CD4-positive, alpha-beta T cell (primary cell): ENCODE results near the gene NKAIN4. TPM values are rescaled to one million over a fixed set of nuclear protein-coding genes. Genes with fewer than 3 reads are reported as not detected.

Source experiments
- ATAC-seq: fragments of 200-7000 bp; cut with Tn5 transposase; one replicate; pipeline ENCODE4 v1.10.0; 2022; ENCODE audit warnings: mild to moderate bottlenecking; ENCODE audit not compliant: poor library complexity
- CTCF ChIA-PET: fragments of 350-600 bp; sonication (Branson Sonifier 250); formaldehyde crosslinking; loops from one replicate; lab custom pipeline; 2021; ENCODE audit warnings: antibody characterized with exemption, inconsistent platforms; lab: Charles Lee
- POLR2A ChIA-PET: fragments of 350-600 bp; sonication (Branson Sonifier 250); formaldehyde crosslinking; loops from one replicate; lab custom pipeline; 2021; ENCODE audit warnings: antibody characterized with exemption, inconsistent platforms; lab: Charles Lee
- DNase-seq, 14 experiments: peaks; one replicate each; pipeline ENCODE4 v3.0.0-alpha.2; 2013 to 2020; ENCODE audit warnings: mixed read lengths in 2 of 14
- H3K27ac ChIP-seq, 2 donors: one replicate each; pipeline versions ENCODE4 v1.5.1 to v1.7.0; 2013; ENCODE audit warnings: low read length in 2 of 2, low read depth in 1 of 2, mild to moderate bottlenecking in 1 of 2
- H3K27me3 ChIP-seq, 2 experiments: 1 replicate in 1 of 2; 2 replicates in 1 of 2; pipeline versions ENCODE4 v1.6.1 to v1.7.0; 2013; ENCODE audit warnings: low read length in 2 of 2, control low read depth in 1 of 2, mild to moderate bottlenecking in 1 of 2, moderate library complexity in 1 of 2; ENCODE audit not compliant: insufficient read depth in 2 of 2, control insufficient read depth in 1 of 2
- H3K36me3 ChIP-seq: one replicate; pipeline ENCODE4 v1.6.1; 2013; ENCODE audit warnings: low read length, control low read depth; ENCODE audit not compliant: insufficient read depth
- H3K4me1 ChIP-seq: one replicate; pipeline ENCODE4 v1.6.1; 2013; ENCODE audit warnings: low read length, control low read depth; ENCODE audit not compliant: insufficient read depth
- H3K4me3 ChIP-seq: one replicate; pipeline ENCODE4 v1.5.1; 2013; ENCODE audit warnings: mild to moderate bottlenecking, low read length, moderate library complexity
- H3K9me3 ChIP-seq, 2 experiments: 1 replicate in 1 of 2; 2 replicates in 1 of 2; pipeline versions ENCODE4 v1.6.1 to v1.7.0; 2013; ENCODE audit warnings: low read length in 2 of 2, mild to moderate bottlenecking in 2 of 2, control low read depth in 1 of 2, moderate library complexity in 1 of 2; ENCODE audit not compliant: control insufficient read depth in 1 of 2, insufficient read depth in 1 of 2
- H3K27ac Mint-ChIP-seq: one replicate; pipeline ENCODE4 v1.8.0; 2020; ENCODE audit warnings: mixed read lengths
- H3K27me3 Mint-ChIP-seq: one replicate; pipeline ENCODE4 v1.8.0; 2021; ENCODE audit warnings: mixed read lengths
- H3K36me3 Mint-ChIP-seq: one replicate; pipeline ENCODE4 v1.8.0; 2021; ENCODE audit warnings: low read depth, mixed read lengths
- H3K4me1 Mint-ChIP-seq: one replicate; pipeline ENCODE4 v1.8.0; 2021; ENCODE audit warnings: low read depth, mixed read lengths
- H3K4me3 Mint-ChIP-seq: one replicate; pipeline ENCODE4 v1.8.0; 2020; ENCODE audit warnings: mild to moderate bottlenecking, mixed read lengths
- H3K9me3 Mint-ChIP-seq: one replicate; pipeline ENCODE4 v1.8.0; 2020; ENCODE audit warnings: mixed read lengths
- intact Hi-C, 2 experiments: fragments of 100-400 bp; cut with DNase I in 1 of 2; cut with micrococcal nuclease in 1 of 2; formaldehyde crosslinking; loops; one replicate each; pipeline versions ENCODE4 v1.15.1 to v1.9.0; 2023 to 2025; cut with DNase I, micrococcal nuclease
- total RNA-seq, 174 experiments: library from RNA in 2 of 174; stranded (reverse) in 2 of 174; gene quantifications; one replicate each; pipeline ENCODE4 v1.2.3 and lab custom pipeline; 2021 to 2026
- TF ChIP-seq, protein P1 (sequence below): fragments of 200-600 bp; IDR thresholded peaks from one replicate; pipeline ENCODE4 v1.8.0; 2022; ENCODE audit warnings: antibody characterized with exemption, mild to moderate bottlenecking

Gene NKAIN4
- total RNA-seq, 2 experiments from 2014 or later = not detected

DNA sequence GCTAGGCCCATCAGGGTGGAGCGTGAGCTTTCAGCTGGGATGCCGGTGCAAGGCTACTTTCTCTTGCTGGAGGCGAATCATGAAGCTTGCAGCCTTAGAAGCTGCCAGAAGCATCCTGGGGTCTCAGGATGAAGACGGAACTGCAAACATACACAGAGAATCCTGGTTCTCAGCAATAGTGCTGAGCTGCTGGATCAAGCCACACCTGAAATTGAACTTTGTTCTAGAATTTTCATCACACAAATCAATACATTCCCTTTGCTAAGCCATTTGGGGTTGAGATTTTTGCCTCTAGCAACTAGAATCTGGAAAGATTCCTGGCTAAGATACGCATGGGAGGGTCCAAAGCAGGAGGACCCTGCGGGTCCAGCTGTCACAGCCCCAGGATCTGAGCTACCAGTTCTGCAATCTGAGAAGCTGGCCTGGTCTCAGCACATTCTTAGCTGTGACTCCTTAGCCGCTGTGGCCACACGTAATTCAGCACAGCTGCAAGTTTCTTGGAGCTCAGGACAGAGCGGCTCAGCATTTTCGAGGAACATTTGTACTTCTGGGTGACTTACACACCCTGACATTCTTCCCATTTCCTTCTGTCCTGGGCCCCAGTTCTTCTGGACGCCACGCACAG lies 11.7 kb upstream of the NKAIN4 start:
- H3K27ac Mint-ChIP-seq = no peak overlapping the region
- CTCF ChIA-PET = interaction anchor here (1.3 kb wide), 1 partner anchor 43 kb away, joined by 4 read pairs; no protein-coding TSS in a partner anchor
- H3K36me3 Mint-ChIP-seq = no peaks in the 10 kb centered on the region
- Histone ChIP-seq H3K36me3 (no peaks in the 10 kb centered on the region), H3K27ac (no peak overlapping the region), H3K27me3 (peaks cover 14 to 17% of the 10 kb centered on the region in 2 experiments), H3K4me1 (peaks cover 5% of the 10 kb centered on the region), H3K9me3 (no peaks in the 10 kb centered on the region), H3K4me3 (no peak overlapping the region)
- ATAC-seq = no peak
- H3K4me1 Mint-ChIP-seq = peaks cover 5% of the 10 kb centered on the region
- H3K27me3 Mint-ChIP-seq = peaks cover 22% of the 10 kb centered on the region
- TF ChIP-seq, protein P1, sequence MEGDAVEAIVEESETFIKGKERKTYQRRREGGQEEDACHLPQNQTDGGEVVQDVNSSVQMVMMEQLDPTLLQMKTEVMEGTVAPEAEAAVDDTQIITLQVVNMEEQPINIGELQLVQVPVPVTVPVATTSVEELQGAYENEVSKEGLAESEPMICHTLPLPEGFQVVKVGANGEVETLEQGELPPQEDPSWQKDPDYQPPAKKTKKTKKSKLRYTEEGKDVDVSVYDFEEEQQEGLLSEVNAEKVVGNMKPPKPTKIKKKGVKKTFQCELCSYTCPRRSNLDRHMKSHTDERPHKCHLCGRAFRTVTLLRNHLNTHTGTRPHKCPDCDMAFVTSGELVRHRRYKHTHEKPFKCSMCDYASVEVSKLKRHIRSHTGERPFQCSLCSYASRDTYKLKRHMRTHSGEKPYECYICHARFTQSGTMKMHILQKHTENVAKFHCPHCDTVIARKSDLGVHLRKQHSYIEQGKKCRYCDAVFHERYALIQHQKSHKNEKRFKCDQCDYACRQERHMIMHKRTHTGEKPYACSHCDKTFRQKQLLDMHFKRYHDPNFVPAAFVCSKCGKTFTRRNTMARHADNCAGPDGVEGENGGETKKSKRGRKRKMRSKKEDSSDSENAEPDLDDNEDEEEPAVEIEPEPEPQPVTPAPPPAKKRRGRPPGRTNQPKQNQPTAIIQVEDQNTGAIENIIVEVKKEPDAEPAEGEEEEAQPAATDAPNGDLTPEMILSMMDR = no peak
- intact Hi-C loops = no loop called here
- no peak overlapping the region for H3K4me3 Mint-ChIP-seq
- no peak for DNase-seq
- no peaks in the 10 kb centered on the region for H3K9me3 Mint-ChIP-seq
- POLR2A ChIA-PET = no interaction called here

DNA sequence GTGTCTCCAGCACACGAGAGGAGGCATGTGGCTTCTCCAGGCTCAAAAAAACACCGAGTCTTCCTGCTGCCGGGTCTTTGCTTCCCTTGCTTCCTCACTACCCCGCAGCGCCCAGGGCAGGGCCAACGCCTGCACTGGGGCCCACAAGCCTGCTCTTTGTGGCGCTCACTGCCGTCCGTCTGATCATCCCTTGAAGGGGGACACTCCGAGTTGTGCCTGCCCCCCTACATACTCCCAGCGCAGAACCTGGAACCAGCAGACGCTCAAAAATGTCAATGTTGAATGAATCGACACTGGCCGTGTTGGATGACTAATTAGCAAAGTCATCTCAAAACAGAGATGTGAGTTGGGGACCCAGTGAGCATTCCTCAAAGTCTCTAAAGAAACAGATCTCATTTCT lies 10.3 kb upstream of the NKAIN4 start:
- Histone ChIP-seq H3K4me3 (no peak overlapping the region), H3K36me3 (no peaks in the 10 kb centered on the region), H3K9me3 (no peaks in the 10 kb centered on the region), H3K4me1 (peaks cover 5% of the 10 kb centered on the region), H3K27me3 (peaks cover 14 to 17% of the 10 kb centered on the region in 2 experiments), H3K27ac (no peak overlapping the region)
- H3K9me3 Mint-ChIP-seq = no peaks in the 10 kb centered on the region
- ChIA-PET POLR2A (no interaction called here), CTCF (no interaction called here)
- H3K27ac Mint-ChIP-seq = no peak overlapping the region
- no peaks in the 10 kb centered on the region for H3K4me1 Mint-ChIP-seq
- peaks cover 27% of the 10 kb centered on the region for H3K27me3 Mint-ChIP-seq
- TF ChIP-seq, protein P1 = no peak
- H3K4me3 Mint-ChIP-seq = no peak overlapping the region
- DNase-seq (no peak), ATAC-seq (no peak)
- intact Hi-C loops = no loop called here
- no peaks in the 10 kb centered on the region for H3K36me3 Mint-ChIP-seq

DNA sequence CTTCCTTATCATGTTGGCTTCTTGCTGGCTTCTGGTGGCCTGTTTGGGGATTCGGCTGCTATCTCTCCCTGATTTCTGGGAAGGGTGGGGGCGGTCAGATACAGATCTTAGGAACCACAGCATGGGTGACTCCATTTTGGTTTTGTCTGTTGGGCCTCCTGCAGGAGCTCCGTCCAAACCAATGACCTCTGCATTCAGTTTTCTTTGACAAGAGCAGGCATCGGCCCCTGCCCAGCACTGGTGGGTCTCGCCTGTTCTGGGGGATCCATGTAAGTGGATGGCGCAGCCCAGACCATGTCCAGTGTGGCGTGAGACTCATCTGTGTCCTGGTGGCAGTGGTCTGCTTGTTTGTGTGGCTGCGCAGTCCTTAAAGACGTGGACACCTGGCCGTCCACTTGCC lies 9.7 kb upstream of the NKAIN4 start:
- peaks cover 32% of the 10 kb centered on the region for H3K27me3 Mint-ChIP-seq
- no peaks in the 10 kb centered on the region for H3K36me3 ChIP-seq
- DNase-seq = no peak
- no peak overlapping the region for H3K27ac ChIP-seq
- no peak for ATAC-seq
- peaks cover 14 to 17% of the 10 kb centered on the region in 2 experiments for H3K27me3 ChIP-seq
- CTCF ChIA-PET = no interaction called here
- peaks cover 5% of the 10 kb centered on the region for H3K4me1 ChIP-seq
- no peaks in the 10 kb centered on the region for H3K4me1 Mint-ChIP-seq
- TF ChIP-seq, protein P1 = no peak
- no peaks in the 10 kb centered on the region for H3K36me3 Mint-ChIP-seq
- no peak overlapping the region for H3K4me3 Mint-ChIP-seq
- intact Hi-C loops = no loop called here
- H3K9me3 Mint-ChIP-seq = no peaks in the 10 kb centered on the region
- POLR2A ChIA-PET = no interaction called here
- H3K4me3 ChIP-seq = no peak overlapping the region
- H3K9me3 ChIP-seq = no peaks in the 10 kb centered on the region
- no peak overlapping the region for H3K27ac Mint-ChIP-seq
